CD4-positive, alpha-beta T cell (primary cell): ENCODE measurements around the gene TP53. TPM values are rescaled to one million over a fixed set of nuclear protein-coding genes. Genes with fewer than 3 reads are reported as not detected.

Experiments
- ATAC-seq: fragments of 200-7000 bp; cut with Tn5 transposase; one replicate; pipeline ENCODE4 v1.10.0; 2022; ENCODE audit warnings: mild to moderate bottlenecking; ENCODE audit not compliant: poor library complexity
- CTCF ChIA-PET: fragments of 350-600 bp; sonication (Branson Sonifier 250); formaldehyde crosslinking; loops from one replicate; lab custom pipeline; 2021; ENCODE audit warnings: antibody characterized with exemption, inconsistent platforms; lab: Charles Lee
- POLR2A ChIA-PET: fragments of 350-600 bp; sonication (Branson Sonifier 250); formaldehyde crosslinking; loops from one replicate; lab custom pipeline; 2021; ENCODE audit warnings: antibody characterized with exemption, inconsistent platforms; lab: Charles Lee
- DNase-seq, 14 experiments: peaks; one replicate each; pipeline ENCODE4 v3.0.0-alpha.2; 2013 to 2020; ENCODE audit warnings: mixed read lengths in 2 of 14
- H3K27ac ChIP-seq, 2 donors: one replicate each; pipeline versions ENCODE4 v1.5.1 to v1.7.0; 2013; ENCODE audit warnings: low read length in 2 of 2, low read depth in 1 of 2, mild to moderate bottlenecking in 1 of 2
- H3K27me3 ChIP-seq, 2 experiments: 1 replicate in 1 of 2; 2 replicates in 1 of 2; pipeline versions ENCODE4 v1.6.1 to v1.7.0; 2013; ENCODE audit warnings: low read length in 2 of 2, control low read depth in 1 of 2, mild to moderate bottlenecking in 1 of 2, moderate library complexity in 1 of 2; ENCODE audit not compliant: insufficient read depth in 2 of 2, control insufficient read depth in 1 of 2
- H3K36me3 ChIP-seq: one replicate; pipeline ENCODE4 v1.6.1; 2013; ENCODE audit warnings: low read length, control low read depth; ENCODE audit not compliant: insufficient read depth
- H3K4me1 ChIP-seq: one replicate; pipeline ENCODE4 v1.6.1; 2013; ENCODE audit warnings: low read length, control low read depth; ENCODE audit not compliant: insufficient read depth
- H3K4me3 ChIP-seq: one replicate; pipeline ENCODE4 v1.5.1; 2013; ENCODE audit warnings: mild to moderate bottlenecking, low read length, moderate library complexity
- H3K9me3 ChIP-seq, 2 experiments: 1 replicate in 1 of 2; 2 replicates in 1 of 2; pipeline versions ENCODE4 v1.6.1 to v1.7.0; 2013; ENCODE audit warnings: low read length in 2 of 2, mild to moderate bottlenecking in 2 of 2, control low read depth in 1 of 2, moderate library complexity in 1 of 2; ENCODE audit not compliant: control insufficient read depth in 1 of 2, insufficient read depth in 1 of 2
- H3K27ac Mint-ChIP-seq: one replicate; pipeline ENCODE4 v1.8.0; 2020; ENCODE audit warnings: mixed read lengths
- H3K27me3 Mint-ChIP-seq: one replicate; pipeline ENCODE4 v1.8.0; 2021; ENCODE audit warnings: mixed read lengths
- H3K36me3 Mint-ChIP-seq: one replicate; pipeline ENCODE4 v1.8.0; 2021; ENCODE audit warnings: low read depth, mixed read lengths
- H3K4me1 Mint-ChIP-seq: one replicate; pipeline ENCODE4 v1.8.0; 2021; ENCODE audit warnings: low read depth, mixed read lengths
- H3K4me3 Mint-ChIP-seq: one replicate; pipeline ENCODE4 v1.8.0; 2020; ENCODE audit warnings: mild to moderate bottlenecking, mixed read lengths
- H3K9me3 Mint-ChIP-seq: one replicate; pipeline ENCODE4 v1.8.0; 2020; ENCODE audit warnings: mixed read lengths
- intact Hi-C, 2 experiments: fragments of 100-400 bp; cut with DNase I in 1 of 2; cut with micrococcal nuclease in 1 of 2; formaldehyde crosslinking; loops; one replicate each; pipeline versions ENCODE4 v1.15.1 to v1.9.0; 2023 to 2025; cut with DNase I, micrococcal nuclease
- total RNA-seq, 174 experiments: library from RNA in 2 of 174; stranded (reverse) in 2 of 174; gene quantifications; one replicate each; pipeline ENCODE4 v1.2.3 and lab custom pipeline; 2021 to 2026
- TF ChIP-seq, protein P1 (sequence below): fragments of 200-600 bp; IDR thresholded peaks from one replicate; pipeline ENCODE4 v1.8.0; 2022; ENCODE audit warnings: antibody characterized with exemption, mild to moderate bottlenecking

The TP53 gene
- total RNA-seq, 2 experiments from 2014 or later = 25.8 to 26.0 TPM

DNA sequence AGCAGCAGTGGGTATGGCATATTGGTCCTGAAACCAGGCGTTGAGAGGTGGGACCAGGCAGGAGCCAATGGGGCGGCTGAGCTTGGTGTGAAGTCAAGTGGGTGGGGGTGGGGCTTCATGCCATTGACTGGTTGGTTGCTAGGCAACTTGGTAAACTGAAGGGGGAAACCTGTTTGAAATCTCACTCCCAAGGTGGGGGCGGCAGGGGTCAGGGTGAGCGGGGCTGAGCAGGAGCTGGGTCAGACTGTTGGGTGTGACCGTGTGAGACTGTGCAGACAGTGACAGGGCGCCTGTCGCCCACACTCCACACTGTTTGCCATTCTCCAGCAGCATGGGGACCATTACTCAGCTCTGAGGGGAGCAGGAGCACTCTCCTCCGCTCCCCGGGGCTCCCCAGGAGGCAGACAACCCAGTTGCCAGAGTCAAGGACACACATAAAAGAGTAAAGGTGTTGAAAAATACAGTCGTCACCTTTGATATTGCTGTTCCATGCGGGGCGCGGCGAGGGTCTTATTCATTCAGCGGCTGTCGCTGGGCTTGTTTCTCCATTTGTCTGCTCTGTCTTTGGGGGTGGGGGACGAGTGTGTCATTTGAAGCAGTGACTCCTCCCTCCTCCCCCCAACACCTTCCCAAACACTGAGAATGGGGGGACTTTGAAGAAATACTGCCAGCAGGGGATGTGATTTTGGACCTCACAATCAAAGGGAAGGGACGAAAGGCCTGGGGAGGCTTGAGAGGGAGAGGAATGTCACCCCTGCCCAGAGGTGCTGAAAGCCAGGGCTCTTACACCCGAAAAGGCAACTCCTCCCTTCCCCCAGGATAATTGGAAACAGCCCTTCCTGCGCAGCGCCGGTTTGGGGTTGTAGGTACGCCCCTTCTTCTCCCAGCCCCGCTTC is 16.5 kb upstream of the TP53 start:
- peak in 2 of 14 experiments; percentile 42 to 57 for DNase-seq
- H3K27ac ChIP-seq = no peak overlapping the region
- H3K4me3 Mint-ChIP-seq = peak overlapping the region; percentile 34
- ChIA-PET CTCF (interaction anchor here (0.5 to 0.9 kb wide), 2 partner anchors 16 to 56 kb away, joined by 3 to 4 read pairs; partner anchors contain the start of gene TP53), POLR2A (interaction anchor here (1.6 kb wide), 1 partner anchor 16 kb away, joined by 4 read pairs; the partner anchor contains the start of gene WRAP53)
- TF ChIP-seq, protein P1, sequence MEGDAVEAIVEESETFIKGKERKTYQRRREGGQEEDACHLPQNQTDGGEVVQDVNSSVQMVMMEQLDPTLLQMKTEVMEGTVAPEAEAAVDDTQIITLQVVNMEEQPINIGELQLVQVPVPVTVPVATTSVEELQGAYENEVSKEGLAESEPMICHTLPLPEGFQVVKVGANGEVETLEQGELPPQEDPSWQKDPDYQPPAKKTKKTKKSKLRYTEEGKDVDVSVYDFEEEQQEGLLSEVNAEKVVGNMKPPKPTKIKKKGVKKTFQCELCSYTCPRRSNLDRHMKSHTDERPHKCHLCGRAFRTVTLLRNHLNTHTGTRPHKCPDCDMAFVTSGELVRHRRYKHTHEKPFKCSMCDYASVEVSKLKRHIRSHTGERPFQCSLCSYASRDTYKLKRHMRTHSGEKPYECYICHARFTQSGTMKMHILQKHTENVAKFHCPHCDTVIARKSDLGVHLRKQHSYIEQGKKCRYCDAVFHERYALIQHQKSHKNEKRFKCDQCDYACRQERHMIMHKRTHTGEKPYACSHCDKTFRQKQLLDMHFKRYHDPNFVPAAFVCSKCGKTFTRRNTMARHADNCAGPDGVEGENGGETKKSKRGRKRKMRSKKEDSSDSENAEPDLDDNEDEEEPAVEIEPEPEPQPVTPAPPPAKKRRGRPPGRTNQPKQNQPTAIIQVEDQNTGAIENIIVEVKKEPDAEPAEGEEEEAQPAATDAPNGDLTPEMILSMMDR = no peak
- H3K4me1 ChIP-seq = peaks cover 20% of the 10 kb centered on the region
- H3K4me1 Mint-ChIP-seq = peaks cover 14% of the 10 kb centered on the region
- H3K36me3 Mint-ChIP-seq = peaks cover 34% of the 10 kb centered on the region
- H3K9me3 Mint-ChIP-seq = no peaks in the 10 kb centered on the region
- intact Hi-C loops = no loop called here
- ATAC-seq = peak; percentile 42
- H3K9me3 ChIP-seq = peaks cover 0 to 17% of the 10 kb centered on the region in 2 experiments
- peaks cover 59% of the 10 kb centered on the region for H3K27me3 Mint-ChIP-seq
- no peak overlapping the region for H3K27ac Mint-ChIP-seq
- H3K4me3 ChIP-seq = no peak overlapping the region
- peaks cover 22% of the 10 kb centered on the region for H3K36me3 ChIP-seq
- peaks cover 49 to 57% of the 10 kb centered on the region in 2 experiments for H3K27me3 ChIP-seq

DNA sequence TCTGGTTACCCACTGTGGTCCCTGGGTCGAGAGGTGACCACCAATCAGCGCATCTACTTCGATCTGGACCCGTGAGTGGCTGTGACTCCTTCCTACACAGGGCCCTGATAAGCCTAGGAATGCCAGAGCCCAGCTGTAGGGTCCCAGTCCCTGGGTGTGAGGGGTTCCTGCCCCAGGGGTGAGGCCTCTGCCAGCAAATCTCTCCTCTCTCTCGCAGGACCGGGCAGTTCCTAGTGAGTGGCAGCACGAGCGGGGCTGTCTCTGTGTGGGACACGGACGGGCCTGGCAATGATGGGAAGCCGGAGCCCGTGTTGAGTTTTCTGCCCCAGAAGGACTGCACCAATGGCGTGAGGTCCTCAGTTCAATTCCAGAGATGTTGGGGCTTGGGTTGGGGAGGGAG is 15.5 kb upstream of the TP53 start:
- Histone ChIP-seq H3K27ac (no peak overlapping the region), H3K4me1 (peaks cover 20% of the 10 kb centered on the region), H3K9me3 (peaks cover 0 to 17% of the 10 kb centered on the region in 2 experiments), H3K36me3 (peaks cover 22% of the 10 kb centered on the region), H3K4me3 (no peak overlapping the region), H3K27me3 (peaks cover 46 to 53% of the 10 kb centered on the region in 2 experiments)
- Mint-ChIP-seq H3K27me3 (peaks cover 54% of the 10 kb centered on the region), H3K9me3 (no peaks in the 10 kb centered on the region), H3K27ac (no peak overlapping the region), H3K4me3 (no peak overlapping the region), H3K36me3 (peaks cover 40% of the 10 kb centered on the region), H3K4me1 (peaks cover 14% of the 10 kb centered on the region)
- DNase-seq (no peak), ATAC-seq (no peak)
- ChIA-PET POLR2A (interaction anchor here (0.8 kb wide), 1 partner anchor 15 kb away, joined by 3 read pairs; the partner anchor contains the start of genes TP53 and WRAP53), CTCF (no interaction called here)
- intact Hi-C loops = no loop called here
- TF ChIP-seq, protein P1 = no peak

DNA sequence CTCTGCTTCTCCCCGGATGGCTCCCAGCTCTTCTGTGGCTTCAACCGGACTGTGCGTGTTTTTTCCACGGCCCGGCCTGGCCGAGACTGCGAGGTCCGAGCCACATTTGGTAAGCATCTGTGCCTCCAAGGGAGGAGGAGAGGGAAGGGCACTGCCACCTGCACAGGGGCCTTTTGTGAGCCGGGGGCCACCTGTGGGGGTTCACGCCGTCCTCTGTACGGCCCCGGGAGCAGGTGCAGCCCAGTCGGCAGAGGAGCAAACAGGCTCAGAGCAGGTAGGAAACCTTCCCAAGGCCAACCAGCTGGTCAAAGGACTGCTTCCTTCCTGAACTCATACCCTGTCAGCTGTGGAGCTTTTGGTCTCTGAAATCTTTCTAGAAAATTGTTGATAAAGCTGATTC is 14.4 kb upstream of the TP53 start:
- peaks cover 42% of the 10 kb centered on the region for H3K36me3 Mint-ChIP-seq
- Histone ChIP-seq H3K9me3 (peaks cover 0 to 17% of the 10 kb centered on the region in 2 experiments), H3K27ac (no peak overlapping the region), H3K27me3 (peaks cover 42% of the 10 kb centered on the region in 2 experiments), H3K36me3 (peaks cover 22% of the 10 kb centered on the region), H3K4me3 (no peak overlapping the region), H3K4me1 (peaks cover 20% of the 10 kb centered on the region)
- peaks cover 14% of the 10 kb centered on the region for H3K4me1 Mint-ChIP-seq
- no peak for ATAC-seq
- no peak for DNase-seq
- H3K9me3 Mint-ChIP-seq = no peaks in the 10 kb centered on the region
- CTCF ChIA-PET = no interaction called here
- H3K4me3 Mint-ChIP-seq = no peak overlapping the region
- peaks cover 43% of the 10 kb centered on the region for H3K27me3 Mint-ChIP-seq
- TF ChIP-seq, protein P1 = no peak
- intact Hi-C loops = no loop called here
- POLR2A ChIA-PET = interaction anchor here (0.8 kb wide), 1 partner anchor 14 kb away, joined by 3 read pairs; the partner anchor contains the start of genes TP53 and WRAP53
- no peak overlapping the region for H3K27ac Mint-ChIP-seq
